MV-4-11 (cell line): ENCODE results near the gene PRKCH.
"Not testable (repeated sequence)": the region's sequence is repeated elsewhere in the genome, so short reads cannot be mapped to it uniquely, and the experiment has no call there.

Experiments used
- DNase-seq: peaks from one replicate; lab custom pipeline; 2025; lab: John Stamatoyannopoulos, UW

The PRKCH gene

GRCh38 chr14:61459229-61459628 lies 137.8 kb downstream of the PRKCH start:
- no peak for DNase-seq

- no peak for DNase-seq
These were observed 138.7 kb downstream of the PRKCH start for GRCh38 chr14:61460063-61460462.

GRCh38 chr14:61460718-61461611 lies 139.6 kb downstream of the PRKCH start:
- no peak for DNase-seq

- peak; percentile 65 for DNase-seq
These were observed 140.5 kb downstream of the PRKCH start for GRCh38 chr14:61461808-61462275.

- peak; percentile 76 for DNase-seq
These were observed 141.3 kb downstream of the PRKCH start for GRCh38 chr14:61462566-61463193.

- no peak for DNase-seq
These were observed 142.4 kb downstream of the PRKCH start for GRCh38 chr14:61463664-61464285.

- DNase-seq: not testable (repeated sequence)
These were observed 143.4 kb downstream of the PRKCH start for GRCh38 chr14:61464539-61465320.

- DNase-seq: no peak
These were observed 145.0 kb downstream of the PRKCH start for GRCh38 chr14:61466249-61466904.

GRCh38 chr14:61466905-61467280 lies 145.5 kb downstream of the PRKCH start:
- no peak for DNase-seq

GRCh38 chr14:61467296-61467695 lies 145.9 kb downstream of the PRKCH start:
- no peak for DNase-seq

GRCh38 chr14:61468063-61468825 lies 146.9 kb downstream of the PRKCH start:
- no peak for DNase-seq

- DNase-seq: no peak
These were observed 148.4 kb downstream of the PRKCH start for GRCh38 chr14:61469781-61470180.

- DNase-seq: peak; percentile 31
These were observed 149.0 kb downstream of the PRKCH start for GRCh38 chr14:61470261-61470960.

GRCh38 chr14:61470961-61471293 lies 149.5 kb downstream of the PRKCH start:
- DNase-seq: no peak

- no peak for DNase-seq
These were observed 150.1 kb downstream of the PRKCH start for GRCh38 chr14:61471297-61472005.

GRCh38 chr14:61472011-61472672 lies 150.8 kb downstream of the PRKCH start:
- peak; percentile 66 for DNase-seq

- DNase-seq: no peak
These were observed 151.5 kb downstream of the PRKCH start for GRCh38 chr14:61472801-61473376.

GRCh38 chr14:61474015-61474414 lies 152.6 kb downstream of the PRKCH start:
- peak; percentile 70 for DNase-seq

- DNase-seq: no peak
These were observed 153.3 kb downstream of the PRKCH start for GRCh38 chr14:61474701-61475100.
